HG03342 (cell line): ENCODE results near the gene NDUFC2.
"Not testable (repeated sequence)": the region's sequence is repeated elsewhere in the genome, so short reads cannot be mapped to it uniquely, and the experiment has no call there.

Source experiments
- ATAC-seq: cut with Tn5 transposase; IDR thresholded peaks from one replicate; pipeline ENCODE4 v1.9.1; 2021; ENCODE audit warnings: mild to moderate bottlenecking, moderate library complexity; ENCODE audit not compliant: unreplicated experiment

Gene NDUFC2

DNA sequence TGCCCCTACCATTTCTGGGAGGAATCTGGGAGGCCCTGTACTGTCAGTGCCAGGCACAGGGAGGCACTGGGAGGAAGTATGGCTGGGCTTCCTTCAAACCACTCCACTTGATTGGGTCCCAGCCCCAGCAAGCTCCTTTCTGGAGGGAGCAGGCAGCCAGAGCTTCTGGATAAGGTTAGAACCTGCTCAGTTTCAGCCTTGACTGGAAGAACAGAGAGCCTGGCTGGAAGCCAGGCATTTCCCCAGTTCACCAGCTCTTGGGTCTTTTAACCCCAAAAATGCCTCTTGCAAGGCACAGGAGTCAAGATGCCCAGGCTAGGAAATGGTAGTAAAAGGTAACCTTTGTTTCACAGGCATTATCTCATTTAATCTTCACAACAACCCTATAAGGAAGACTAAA lies 47.6 kb downstream of the NDUFC2 start:
- no peak for ATAC-seq

DNA sequence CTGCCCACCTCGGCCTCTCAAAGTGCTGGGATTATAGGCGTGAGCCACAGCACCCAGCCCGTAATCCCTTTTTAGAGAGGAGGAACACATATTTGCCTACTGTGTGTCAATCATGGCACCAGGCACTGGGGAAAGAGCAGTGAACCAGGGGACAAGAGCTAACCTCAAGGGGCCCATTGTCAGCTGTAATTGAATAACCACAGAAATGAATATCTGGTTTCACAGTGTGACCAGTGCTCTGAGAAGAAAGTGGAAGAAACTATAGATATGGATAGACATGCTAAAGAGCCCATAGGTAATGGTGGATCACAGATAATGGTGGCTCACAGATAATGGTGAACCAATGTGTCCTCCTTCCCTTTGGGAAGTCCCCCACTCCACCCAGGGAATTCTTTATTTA lies 48.0 kb downstream of the NDUFC2 start:
- peak; percentile 85 for ATAC-seq

DNA sequence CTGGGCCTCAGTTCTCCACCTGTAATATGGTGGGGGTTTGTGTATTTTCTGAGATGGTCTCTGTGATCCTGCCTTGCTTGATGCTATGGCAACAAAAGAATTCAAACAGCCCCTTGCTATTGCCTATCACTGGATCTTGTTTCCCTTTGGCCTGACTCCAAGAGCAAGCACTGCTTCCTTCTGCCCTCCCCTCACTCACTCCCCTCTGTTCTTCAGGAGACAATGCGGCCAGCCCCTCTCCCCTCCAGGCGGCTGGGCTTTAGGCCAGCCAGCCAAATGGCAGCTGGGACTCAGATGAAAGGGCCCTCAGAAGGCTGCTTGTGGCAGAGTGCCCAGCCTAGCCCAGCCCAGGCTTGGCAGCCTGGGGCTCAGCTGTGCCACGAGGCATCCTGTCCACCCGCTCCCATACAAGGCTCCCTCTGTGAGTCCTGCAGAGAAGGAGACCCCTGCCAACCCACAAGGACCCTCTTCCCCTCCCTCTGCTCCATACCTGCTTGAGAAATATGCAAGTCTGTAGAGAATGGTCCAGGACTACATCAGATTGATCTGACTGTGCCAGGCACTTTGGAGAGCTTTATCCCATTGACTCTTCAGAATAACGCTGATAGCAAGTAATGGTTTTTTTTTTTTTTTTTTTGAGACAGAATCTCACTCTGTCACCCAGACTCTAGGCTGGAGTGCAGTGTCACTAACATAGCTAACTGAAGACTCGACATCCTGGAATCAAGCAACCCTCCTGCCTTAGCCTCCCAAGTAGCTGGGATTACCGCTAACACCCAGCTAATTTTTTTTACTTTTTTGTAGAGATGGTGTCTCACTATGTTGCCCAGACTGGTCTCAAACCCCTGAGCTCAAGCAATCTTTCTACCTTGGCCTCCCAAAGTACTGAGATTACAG lies 49.0 kb downstream of the NDUFC2 start:
- no peak for ATAC-seq

DNA sequence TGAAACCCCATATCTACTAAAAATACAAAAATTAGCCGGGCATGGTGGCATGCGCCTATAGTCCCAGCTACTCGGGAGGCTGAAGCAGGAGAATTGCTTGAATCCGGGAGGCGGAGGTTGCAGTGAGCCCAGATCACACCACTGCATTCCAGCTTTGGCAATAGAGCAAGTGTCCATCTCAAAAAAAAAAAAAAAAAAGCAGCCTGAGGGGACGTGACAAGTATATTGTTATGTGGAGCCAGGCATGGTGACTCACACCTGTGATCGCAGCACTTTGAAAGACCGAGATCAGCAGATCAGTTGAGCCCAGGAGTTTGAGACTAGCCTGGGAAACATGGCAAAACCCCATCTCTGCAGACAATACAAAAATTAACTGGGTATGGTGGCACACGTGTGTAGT lies 51.2 kb downstream of the NDUFC2 start:
- ATAC-seq: not testable (repeated sequence)

DNA sequence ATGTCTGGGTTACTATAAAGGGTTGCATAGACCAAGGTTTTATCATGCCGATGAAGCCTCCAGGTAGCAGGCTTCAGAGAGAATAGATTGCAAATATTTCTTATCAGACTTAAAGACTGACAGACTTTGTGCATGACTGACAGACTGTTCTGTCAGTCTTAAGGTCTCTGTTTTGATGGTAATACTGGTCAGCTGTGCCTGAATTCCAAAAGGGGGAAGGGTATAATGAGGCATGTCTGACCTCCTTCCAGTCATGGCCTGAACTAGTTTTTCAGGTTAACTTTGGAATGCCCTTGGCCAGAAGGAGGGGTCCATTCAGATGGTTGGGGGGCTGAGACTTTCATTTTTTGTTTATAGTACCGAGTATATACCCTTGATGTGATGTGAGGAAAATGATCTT lies 51.9 kb downstream of the NDUFC2 start:
- no peak for ATAC-seq

DNA sequence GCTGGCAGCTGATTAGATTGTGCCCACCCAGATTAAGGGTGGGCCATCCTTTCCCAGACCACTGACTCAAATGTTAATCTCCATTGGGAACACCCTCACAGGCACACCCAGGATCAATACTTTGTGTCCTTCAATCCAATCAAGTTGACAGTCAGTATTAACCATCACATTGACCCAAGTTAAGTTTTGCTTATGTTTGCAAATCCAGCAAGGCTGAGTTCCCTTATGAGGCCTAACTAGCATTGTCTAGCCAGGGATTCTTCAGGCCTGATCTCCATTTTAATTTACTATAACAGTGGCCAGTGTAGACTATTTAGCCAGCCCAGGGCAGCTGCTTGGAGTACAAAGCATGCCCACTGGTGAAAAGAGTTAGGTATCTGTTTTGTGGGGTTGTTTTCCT lies 54.3 kb downstream of the NDUFC2 start:
- ATAC-seq: no peak

DNA sequence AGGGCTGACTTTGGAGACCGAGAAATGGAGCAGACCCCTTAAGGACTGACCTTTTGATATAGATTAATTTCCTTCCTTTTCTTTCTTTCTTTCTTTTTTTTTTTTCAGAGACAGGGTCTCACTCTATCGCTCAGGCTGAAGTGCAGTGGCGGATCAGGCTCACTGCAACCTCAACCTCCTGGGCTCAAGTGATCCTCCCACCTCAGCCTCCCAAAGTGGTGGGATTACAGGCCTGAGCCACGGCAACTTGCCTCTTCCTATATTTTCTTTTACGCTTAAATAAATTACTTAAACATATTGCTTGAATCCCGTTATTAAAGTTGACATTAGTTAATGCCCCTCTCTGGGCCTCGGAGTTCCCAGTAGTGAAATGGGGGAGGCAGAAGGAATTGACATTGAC lies 56.2 kb downstream of the NDUFC2 start:
- no peak for ATAC-seq

DNA sequence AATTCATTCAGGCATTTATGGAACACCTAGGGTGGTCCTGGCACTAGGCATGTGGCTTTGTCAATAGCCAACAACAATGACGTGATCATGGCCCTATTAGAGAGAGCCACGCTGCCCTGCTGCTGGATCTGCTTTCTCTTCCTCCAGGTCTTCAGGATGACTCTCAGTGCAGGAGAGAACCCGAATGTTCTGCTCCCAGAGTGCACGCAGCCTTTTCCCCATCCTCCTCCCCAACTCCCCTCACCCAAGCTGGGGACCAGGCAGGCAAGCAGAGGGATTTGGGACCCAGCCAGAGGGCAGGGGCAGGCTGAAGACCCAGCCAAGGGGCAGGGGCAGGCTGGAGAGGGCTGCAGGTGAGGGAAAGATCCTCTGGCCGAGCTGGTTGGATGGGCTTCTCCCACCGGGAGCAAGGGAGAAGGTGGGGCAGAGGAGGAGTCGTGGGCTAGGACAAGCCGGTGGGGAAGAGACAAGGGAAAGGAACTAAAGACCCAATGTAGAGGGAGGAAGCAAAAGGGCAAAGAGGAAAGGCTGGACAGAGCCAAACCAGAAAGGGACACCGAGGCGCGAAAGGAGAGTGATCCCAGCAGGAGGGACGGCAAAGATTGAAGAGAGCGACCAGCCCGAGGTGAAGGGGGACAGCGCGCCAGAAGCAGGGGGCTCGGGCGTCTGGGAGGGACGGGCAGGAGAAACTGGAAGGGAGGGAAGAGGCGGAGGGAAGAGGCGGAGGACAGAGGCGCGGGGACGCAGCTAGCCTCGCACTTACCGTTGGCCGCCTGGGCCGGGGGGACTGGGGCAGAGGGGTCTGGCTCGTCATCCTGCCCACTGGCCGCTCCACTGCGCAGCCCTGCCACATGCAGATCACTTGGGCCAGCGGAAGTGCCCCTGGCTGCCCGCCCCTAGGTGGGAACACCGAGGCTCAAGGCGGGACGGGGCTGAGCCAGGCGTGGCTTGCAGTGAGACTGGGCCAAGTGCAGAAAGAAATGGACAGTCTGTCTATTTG lies 57.0 kb downstream of the NDUFC2 start, which contains the start of gene KCTD14:
Gene KCTD14, minus strand, starts transcription at position 880 of the 1,000 bp plus-strand sequence. Its CDS starts 27 bp downstream, at position 853.
- ATAC-seq: no peak

DNA sequence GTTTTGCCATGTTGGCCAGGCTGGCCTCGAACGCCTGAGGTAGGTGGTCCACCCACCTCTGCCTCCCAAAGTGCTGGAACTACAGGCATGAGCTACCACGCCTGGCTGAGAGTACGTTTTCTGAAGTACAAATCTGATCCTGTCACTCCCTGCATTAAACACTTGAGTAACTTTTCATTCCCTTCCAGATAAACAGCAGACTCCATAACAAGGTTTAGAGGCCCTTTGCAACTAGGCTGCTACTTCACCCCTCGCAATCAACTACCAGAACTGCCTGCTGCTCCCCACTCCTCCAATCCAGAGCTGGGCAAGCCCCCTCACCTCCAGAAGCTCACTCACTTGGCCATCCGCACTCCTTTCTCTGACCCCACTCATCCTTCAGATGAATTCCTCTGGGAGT lies 58.1 kb downstream of the NDUFC2 start:
- ATAC-seq: no peak

DNA sequence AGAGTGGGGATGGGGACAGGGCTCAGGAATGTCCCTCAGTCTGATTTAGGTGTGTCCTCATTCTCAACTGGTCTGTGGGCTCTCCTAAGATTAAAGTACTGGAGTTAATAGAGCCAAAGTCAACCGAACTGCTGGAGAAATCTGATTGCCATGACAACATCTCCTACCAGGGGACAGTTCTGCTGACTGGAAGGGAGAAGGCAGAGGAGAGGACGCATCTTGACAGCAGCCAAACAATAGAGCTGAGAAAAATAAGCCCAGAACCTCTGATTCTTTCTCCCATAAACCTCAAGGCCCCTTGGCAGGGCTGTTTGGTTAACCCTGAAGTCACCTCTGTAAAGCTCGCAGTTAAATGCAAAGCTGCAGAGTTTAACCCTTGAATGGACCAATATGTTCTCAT lies 59.4 kb downstream of the NDUFC2 start:
- ATAC-seq: no peak

DNA sequence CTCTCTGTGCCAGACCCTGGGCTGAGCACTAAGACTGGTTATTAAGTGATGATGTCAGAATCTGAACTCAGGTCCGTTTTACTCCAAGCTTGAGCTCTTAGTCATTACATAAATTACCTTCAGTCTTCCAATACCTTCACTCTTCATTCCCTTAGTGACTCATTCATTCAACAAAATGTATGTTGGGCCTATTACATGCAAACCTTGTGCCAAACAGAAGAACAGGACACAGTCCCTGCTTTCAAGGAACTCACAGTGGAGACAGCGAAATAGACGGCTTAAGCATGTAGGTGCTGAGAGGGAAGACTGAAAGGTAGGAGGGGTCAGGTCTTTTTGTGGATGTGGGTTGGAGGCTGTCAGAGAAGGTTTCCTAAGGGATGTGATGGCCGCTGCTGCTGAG lies 59.9 kb downstream of the NDUFC2 start:
- no peak for ATAC-seq
